OCI-M2 (cell line): ENCODE measurements around the gene FBXO36.

Source experiments
- DNase-seq: peaks from one replicate; lab custom pipeline; 2025; ENCODE audit not compliant: unreplicated experiment; lab: John Stamatoyannopoulos, UW

Gene FBXO36

GRCh38 chr2:230046491-230046890 lies 124.2 kb downstream of the FBXO36 start:
- no peak for DNase-seq

- no peak for DNase-seq
Measured at GRCh38 chr2:230048010-230048671, 125.8 kb downstream of the FBXO36 start.

GRCh38 chr2:230050136-230050535 lies 127.8 kb downstream of the FBXO36 start:
- no peak for DNase-seq

DNA sequence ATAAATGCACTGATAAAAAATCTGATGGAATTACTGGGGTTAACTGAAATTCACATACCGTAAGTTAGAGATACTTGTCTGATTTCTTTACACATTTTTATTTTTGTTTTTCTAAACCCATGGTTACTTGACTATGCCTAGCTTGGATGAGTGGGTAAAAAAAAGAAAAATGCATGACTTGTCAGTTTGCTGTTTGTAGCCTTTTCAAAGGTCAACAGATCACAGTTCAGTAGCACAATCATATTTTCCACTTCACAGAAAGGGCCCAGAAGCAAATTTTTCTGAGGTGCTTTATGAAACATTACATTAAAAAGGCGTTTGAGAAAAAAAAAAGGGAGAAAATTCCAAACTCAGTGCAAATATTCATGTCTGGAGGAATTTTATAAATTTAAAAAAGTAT lies 130.0 kb downstream of the FBXO36 start:
- DNase-seq = no peak

GRCh38 chr2:230053753-230054478 lies 131.6 kb downstream of the FBXO36 start:
- no peak for DNase-seq

DNA sequence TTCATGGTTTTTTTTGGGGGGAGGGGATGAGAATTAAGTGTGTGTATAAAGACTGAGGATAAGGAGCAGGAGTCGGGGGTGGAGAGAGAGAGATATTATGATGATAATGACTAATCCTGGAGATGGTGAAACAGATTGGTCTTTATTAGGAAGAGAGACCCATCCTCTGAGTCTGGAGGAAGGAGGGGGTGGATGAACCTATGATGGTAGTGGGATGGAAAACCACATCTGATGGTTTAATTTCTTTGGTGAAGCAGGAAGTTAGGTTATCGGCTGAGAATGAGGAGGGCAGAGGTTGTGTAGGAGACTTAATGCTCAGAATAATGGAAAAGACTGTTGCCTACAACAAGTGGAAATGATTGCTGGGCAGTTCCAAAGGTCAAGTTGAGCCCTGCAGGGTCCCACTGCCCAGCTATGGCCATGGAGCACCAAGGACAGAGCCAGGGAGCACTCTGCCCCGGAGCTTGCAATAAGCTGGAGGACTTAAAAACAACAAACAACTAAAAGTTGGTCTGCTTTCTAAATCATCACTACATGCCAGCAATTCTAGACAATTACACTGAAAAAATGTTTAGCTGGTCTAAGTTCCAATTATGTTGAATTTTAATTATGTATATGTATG lies 138.5 kb downstream of the FBXO36 start:
- no peak for DNase-seq
